ENCODE results near the gene MXRA8.

- TF ChIP-seq POLR2A (IDR thresholded peaks at IDR 0.05; ENCODE audit: low read length) (no peak), GATA1 (IDR thresholded peaks at IDR 0.05; ENCODE audit: low read depth, low read length) (no peak)
These were observed 43.9 kb upstream of the MXRA8 start for GRCh38 chr1:1402072-1402900.

Measured in erythroblast (primary cell).